HEK293T (cell line): Measurements from ENCODE around the gene CPNE4.

Source experiments
- ARNT ChIP-seq: fragments of 450-650 bp; IDR thresholded peaks from 2 replicates; pipeline ENCODE4 v1.6.1; 2017; ENCODE audit warnings: mild to moderate bottlenecking
- BHLHE40 ChIP-seq: fragments of 450-650 bp; IDR thresholded peaks from 2 replicates; pipeline ENCODE4 v1.6.1; 2016; ENCODE audit warnings: mild to moderate bottlenecking, moderate library complexity, borderline replicate concordance
- CTBP1 ChIP-seq: fragments of 450-650 bp; IDR thresholded peaks from 2 replicates; pipeline ENCODE4 v1.6.1; 2016; ENCODE audit warnings: borderline replicate concordance
- ELF4 ChIP-seq: fragments of 450-650 bp; IDR thresholded peaks from 2 replicates; pipeline ENCODE4 v1.6.1; 2017; ENCODE audit warnings: antibody characterized with exemption
- FOXM1 ChIP-seq: fragments of 450-650 bp; IDR thresholded peaks from 2 replicates; pipeline ENCODE4 v1.6.1; 2017; ENCODE audit warnings: mild to moderate bottlenecking, borderline replicate concordance
- HDGF ChIP-seq: fragments of 450-650 bp; IDR thresholded peaks from 2 replicates; pipeline ENCODE4 v1.6.1; 2017; ENCODE audit warnings: antibody characterized with exemption, borderline replicate concordance
- L3MBTL2 ChIP-seq: fragments of 450-650 bp; conservative IDR thresholded peaks from 2 replicates; pipeline ENCODE4 v1.6.1; 2016; ENCODE audit warnings: mild to moderate bottlenecking
- NFRKB ChIP-seq: fragments of 450-650 bp; IDR thresholded peaks from 2 replicates; pipeline ENCODE4 v1.6.1; 2016; ENCODE audit warnings: mild to moderate bottlenecking, moderate library complexity
- SP1 ChIP-seq: fragments of 450-650 bp; IDR thresholded peaks from 2 replicates; pipeline ENCODE4 v1.6.1; 2017
- TARDBP ChIP-seq: fragments of 450-650 bp; IDR thresholded peaks from 2 replicates; pipeline ENCODE4 v1.6.1; 2016
- ZNF384 ChIP-seq: fragments of 450-650 bp; IDR thresholded peaks from 2 replicates; pipeline ENCODE4 v1.6.1; 2016

GRCh38 chr3:131749826-131750225 lies 285.0 kb downstream of the CPNE4 start:
- TF ChIP-seq HDGF (no peak), TARDBP (no peak), L3MBTL2 (no peak), ZNF384 (no peak), CTBP1 (no peak), ELF4 (no peak), BHLHE40 (no peak), SP1 (no peak), FOXM1 (no peak), ARNT (no peak), NFRKB (no peak)
